Right ventricle myocardium inferior (tissue), 1 donor: ENCODE results near the gene HPN. TPM values are rescaled to one million over a fixed set of nuclear protein-coding genes. Genes with fewer than 3 reads are reported as not detected.
A peak's percentile ranks its signal among the peaks of the same experiment; 100 is the strongest.
"Not testable (repeated sequence)": the region's sequence is repeated elsewhere in the genome, so short reads cannot be mapped to it uniquely, and the experiment has no call there.

Experiments used
- ATAC-seq: fragments of 200-7000 bp; cut with Tn5 transposase; one replicate; pipeline ENCODE4 v1.9.1; 2020; ENCODE audit warnings: mild to moderate bottlenecking, moderate library complexity
- DNase-seq: peaks from one replicate; pipeline ENCODE4 v3.0.0; 2021; ENCODE audit errors: missing footprints
- intact Hi-C: fragments of 100-400 bp; cut with DNase I; formaldehyde crosslinking; loops from one replicate; pipeline ENCODE4 v1.11.0; 2022
- total RNA-seq: library from RNA; stranded (reverse); fragmentation: NEBNext Ultra II Directional; extraction: Animal tissue kit (Norgen Biotek cat#: 25700); gene quantifications from one replicate; pipeline ENCODE4 v1.2.1, GENCODE V29; 2021
- donor health status: DM: no; HTN: yes; CAD: no; lungs with severe emphysema.

HPN gene
- total RNA-seq, 1 donor from 2014 or later: 5.5 TPM

DNA sequence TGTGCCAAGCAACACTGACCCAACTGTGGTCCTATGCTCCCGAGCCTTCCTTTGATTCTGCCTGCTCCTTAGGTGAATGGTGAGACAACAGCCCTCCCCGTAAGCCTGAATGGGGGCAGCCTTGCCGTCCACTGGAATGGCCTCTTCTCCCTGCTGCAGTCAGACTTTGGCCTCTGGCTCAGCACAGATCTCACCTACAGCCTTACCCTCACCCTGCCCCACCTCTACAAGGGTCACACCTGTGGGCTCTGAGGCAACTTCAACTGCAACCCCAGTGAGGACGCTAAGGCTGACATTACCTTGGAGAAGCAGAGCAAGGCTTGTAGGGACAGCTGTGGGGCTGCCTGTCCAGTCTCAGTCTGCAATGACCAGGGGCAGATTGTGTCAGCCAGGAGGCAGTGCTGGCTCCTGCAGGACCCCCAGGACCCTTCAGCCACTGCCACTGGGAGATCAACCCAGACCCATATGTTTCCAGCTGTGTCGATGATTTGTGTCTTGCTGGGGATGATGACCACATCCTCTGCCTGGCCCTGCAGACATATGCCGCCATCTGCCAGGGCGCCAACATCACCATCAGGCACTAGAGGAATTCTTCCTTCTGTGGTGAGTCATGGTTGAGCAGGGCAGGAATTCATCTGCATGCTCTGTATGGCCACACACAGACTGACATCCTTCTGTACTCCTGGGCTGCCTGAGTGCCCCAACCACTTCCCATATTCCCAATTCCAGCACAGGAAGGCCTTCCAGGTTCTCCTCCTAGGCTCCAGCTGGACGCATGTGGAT is 46.8 kb downstream of the HPN start:
- no peak for DNase-seq
- ATAC-seq: no peak
- intact Hi-C loops: no loop called here

GRCh38 chr19:35089554-35089953 is 48.0 kb downstream of the HPN start:
- intact Hi-C loops: no loop called here
- no peak for ATAC-seq
- no peak for DNase-seq

- intact Hi-C loops: loop anchor here (1.0 kb wide), 2 partner anchors 46 to 117 kb away; no protein-coding TSS in a partner anchor
- DNase-seq (no peak), ATAC-seq (no peak)
These were observed 48.6 kb downstream of the HPN start for GRCh38 chr19:35090160-35090505.

GRCh38 chr19:35090506-35091214 is 49.1 kb downstream of the HPN start:
- ATAC-seq (peak; percentile 87), DNase-seq (no peak)
- intact Hi-C loops: loop anchor here (1.0 kb wide), 2 partner anchors 46 to 117 kb away; no protein-coding TSS in a partner anchor

- DNase-seq: no peak
- ATAC-seq: no peak
- intact Hi-C loops: no loop called here
These were observed 51.9 kb downstream of the HPN start for GRCh38 chr19:35093430-35093829.

DNA sequence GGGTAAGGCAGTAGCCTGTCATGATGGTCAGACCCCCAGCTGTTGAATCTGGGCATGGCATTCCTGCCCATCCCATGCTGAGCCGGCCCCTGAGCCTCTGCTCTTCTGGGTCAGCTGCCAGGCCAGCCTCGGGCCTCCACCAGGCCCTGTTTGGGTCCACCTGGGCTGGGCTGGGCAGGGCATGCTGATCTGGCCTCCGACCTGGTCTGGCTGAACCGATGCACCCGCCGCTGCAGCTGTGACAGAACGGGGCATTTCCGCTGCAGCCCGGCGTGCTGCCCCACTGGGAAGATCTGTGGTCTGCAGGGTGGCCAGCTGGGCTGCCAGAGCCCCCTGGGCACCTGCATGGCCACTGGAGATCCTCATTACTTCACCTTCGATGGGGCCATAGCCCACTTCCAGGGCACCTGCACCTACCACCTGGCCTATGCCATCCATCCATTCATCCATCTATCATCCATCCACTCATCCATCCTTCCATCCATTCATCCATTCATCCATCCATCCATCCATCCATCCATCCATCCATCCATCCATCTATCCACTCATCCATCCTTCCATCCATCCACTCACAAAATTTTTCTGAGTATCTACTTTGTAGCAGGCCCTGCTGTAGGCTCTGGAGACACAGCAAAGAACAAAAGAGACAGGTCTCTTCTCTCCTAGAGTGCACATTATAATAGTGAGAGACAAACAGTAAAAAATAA is 52.6 kb downstream of the HPN start:
- no peak for ATAC-seq
- intact Hi-C loops: no loop called here
- DNase-seq: no peak

- no peak for ATAC-seq
- DNase-seq: no peak
- intact Hi-C loops: no loop called here
These were observed 53.1 kb downstream of the HPN start for GRCh38 chr19:35094656-35095055.

DNA sequence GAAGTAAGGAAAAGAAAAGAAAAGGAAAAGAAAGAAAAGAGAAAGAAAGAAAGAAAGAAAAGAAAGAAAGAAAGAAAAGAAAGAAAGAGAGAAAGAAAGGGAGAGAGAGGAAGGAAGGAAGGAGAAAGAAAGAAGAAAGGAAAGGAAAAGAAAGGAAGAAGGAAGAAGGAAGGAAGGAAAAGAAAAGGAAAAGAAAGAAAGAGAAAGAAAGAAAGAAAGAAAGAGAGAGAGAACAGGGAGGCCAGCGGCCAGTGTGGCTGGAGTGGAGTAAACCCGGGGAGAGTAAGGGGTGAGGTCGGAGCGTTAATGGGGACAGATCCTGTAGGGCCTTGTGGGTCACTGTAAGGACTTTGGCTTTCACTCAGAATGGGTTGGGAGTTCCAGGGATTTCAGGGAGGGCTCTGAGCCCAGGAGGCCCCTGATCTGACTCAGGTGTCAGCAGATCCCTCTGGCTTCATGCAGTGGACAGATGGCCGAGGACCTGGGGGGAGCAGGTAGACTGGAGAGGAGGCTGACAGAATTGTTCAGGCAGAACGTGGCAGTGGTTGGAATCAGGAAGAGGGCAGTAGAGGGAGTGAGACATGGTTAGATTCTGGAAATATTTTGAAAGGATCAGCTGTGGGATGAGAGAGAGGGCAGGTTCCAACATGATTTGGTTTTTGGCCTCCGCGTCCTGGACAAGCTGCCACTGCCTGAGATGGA is 54.3 kb downstream of the HPN start:
- intact Hi-C loops: no loop called here
- DNase-seq (no peak), ATAC-seq (no peak)

DNA sequence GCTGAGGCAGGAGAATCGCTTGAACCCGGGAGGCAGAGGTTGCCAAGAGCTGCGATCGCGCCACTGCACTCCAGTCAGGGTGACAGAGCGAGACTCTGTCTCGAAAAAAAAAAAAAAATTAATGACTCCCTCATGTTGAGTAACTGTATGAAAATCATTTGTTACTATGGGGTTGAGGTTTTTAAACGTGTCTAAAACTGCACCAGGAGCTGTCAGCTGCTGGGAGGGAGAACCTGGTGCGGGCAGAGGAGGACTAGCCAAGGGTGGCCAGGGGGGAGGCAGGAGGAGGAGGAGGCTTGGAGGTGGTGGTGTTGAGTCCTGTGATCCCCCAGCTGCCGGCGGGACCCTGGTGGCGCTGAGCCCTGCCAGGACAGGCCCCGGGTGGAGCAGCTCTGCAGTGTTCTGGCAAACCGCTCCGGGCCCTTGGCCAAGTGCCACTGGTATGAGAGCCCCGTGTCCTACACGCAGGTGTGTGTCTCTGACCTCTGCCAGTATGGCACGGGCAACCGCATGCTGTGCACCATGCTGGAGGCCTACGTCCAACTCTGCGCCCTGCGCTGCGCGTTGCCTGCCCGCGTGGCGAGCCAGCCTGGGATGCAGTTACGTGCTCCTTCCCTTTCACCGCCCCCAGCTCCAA is 57.0 kb downstream of the HPN start:
- peak; percentile 45 for ATAC-seq

DNA sequence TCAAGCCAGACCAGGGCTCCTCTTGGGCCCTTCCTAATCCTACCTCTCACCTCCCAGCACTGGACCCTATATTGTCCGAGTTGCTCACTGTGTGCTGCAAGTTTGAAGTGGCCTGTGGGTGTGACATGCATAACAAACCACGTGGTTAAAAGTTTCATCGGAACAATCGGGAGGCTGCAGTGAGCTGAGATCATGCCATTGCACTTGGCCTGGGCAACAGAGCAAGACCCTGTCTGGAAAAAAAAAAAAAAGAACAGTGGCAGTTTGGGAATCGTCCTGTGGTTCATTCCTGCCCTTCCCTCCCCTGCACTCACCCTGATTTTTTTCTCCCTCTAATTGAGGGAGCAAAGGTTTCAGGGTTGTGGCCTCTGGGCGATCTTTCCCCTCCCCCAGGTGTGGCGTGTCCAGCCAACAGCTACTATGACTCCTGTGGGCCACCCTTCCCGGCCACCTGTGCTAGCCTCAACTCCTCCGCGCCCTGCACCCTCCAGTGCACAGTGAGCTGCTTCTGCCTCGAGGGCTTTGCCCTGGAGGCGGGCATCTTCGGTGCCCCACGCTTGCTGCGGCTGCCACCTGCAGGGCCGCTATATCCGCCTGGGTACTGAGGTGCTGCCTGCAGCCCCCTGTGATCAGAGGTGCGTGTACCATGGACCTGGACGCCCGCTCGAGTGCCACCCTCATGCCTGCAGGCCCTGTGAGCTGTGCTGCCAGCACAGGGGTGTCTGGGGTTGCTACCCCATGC is 57.8 kb downstream of the HPN start:
- ATAC-seq: peak; percentile 10
- intact Hi-C loops: no loop called here
- DNase-seq: no peak

More for the DNA sequence above, 57.0 kb downstream of the HPN start:
- intact Hi-C loops: no loop called here
- peak; percentile 83 for DNase-seq

- intact Hi-C loops: no loop called here
- DNase-seq: no peak
- no peak for ATAC-seq
These were observed 58.4 kb downstream of the HPN start for GRCh38 chr19:35099897-35100275.

DNA sequence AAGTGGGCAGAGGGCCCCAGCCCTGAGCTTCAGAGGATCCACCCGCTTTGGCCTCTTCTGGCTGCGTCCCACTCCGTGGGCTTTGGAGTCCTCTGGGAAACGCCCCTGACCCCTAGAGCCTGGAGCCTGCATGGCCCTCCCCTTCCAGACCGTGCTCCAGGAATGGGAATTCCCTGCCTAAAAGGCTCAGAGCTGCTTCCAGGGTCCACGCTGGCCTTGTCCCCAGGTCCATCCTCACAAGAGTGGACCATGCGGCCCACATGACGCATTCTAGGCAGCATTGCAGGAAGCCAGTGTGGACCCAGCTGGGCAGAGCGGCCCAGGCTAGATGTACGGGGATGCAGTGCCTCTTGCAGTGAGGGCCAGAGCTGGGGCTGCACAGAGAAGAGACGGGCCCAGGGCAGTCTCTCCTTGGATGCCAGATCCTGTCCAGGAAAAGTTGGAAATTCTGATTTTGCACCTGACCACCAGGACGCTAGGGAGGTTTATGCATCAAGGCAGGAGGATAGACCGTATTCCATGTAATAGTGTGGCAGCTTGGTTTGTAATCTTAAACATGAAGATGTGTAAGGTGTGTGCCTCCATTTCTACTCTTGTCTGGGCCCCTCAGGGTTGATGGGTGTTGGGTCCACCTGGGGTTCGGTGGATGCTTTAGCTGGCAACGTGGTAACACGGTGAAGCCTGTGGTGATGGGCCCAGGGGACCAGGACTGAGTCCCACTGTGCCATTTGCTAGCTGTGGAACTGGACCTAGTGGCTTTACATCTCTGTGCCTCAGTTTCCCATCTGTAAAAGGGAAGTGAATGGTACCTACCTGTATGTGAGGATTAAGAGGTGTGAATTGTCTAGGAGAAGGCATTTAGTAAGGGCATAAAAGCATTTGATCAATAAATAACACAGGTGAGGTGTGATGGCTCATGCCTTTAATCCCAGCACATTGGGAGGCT is 59.3 kb downstream of the HPN start:
- intact Hi-C loops: no loop called here
- ATAC-seq (no peak), DNase-seq (no peak)

DNA sequence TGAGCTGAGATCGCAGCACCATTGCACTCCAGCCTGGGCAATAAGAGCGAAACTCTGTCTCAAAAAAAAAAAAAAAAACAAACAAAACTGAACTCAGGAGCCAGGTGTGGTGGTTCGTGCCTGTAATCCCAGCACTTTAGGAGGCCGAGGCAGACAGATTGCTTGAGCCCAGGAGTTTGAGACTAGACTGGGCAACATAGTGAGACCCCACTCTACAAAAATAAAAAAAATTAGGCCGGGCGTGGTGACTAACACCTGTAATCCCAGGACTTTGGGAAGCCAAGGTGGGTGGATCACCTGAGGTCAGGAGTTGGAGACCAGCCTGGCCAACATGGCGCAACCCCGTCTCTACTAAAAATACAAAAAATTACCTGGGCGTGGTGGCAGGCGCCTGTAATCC is 60.4 kb downstream of the HPN start:
- DNase-seq, ATAC-seq, intact Hi-C loops: not testable (repeated sequence)

GRCh38 chr19:35103614-35104013 is 62.1 kb downstream of the HPN start:
- intact Hi-C loops, ATAC-seq, DNase-seq: not testable (repeated sequence)

DNA sequence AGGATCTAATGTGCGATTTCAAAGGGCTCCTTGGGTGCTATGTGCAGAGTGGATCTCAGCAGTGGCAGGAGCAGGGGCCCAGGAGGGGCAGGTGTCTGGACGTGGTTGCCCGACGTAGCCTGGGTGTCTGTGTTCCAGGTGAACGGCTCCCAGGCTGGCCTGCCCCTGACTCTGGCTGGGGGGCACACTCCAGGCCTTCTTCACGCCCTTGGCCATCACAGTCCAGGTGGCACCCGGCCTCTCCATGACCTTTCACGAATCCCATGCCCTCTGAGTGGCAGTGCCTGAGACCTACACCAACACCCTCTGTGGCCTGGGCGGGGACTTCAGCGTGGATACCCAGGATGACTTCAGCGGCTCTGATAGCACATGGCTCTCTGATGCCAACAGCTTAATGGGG is 62.8 kb downstream of the HPN start:
- ATAC-seq: no peak
- no peak for DNase-seq
- intact Hi-C loops: no loop called here

- intact Hi-C loops: no loop called here
- no peak for ATAC-seq
- DNase-seq: no peak
These were observed 63.5 kb downstream of the HPN start for GRCh38 chr19:35105047-35105410.
